Measurements from ENCODE around the gene FAM9A.

FAM9A gene

DNA sequence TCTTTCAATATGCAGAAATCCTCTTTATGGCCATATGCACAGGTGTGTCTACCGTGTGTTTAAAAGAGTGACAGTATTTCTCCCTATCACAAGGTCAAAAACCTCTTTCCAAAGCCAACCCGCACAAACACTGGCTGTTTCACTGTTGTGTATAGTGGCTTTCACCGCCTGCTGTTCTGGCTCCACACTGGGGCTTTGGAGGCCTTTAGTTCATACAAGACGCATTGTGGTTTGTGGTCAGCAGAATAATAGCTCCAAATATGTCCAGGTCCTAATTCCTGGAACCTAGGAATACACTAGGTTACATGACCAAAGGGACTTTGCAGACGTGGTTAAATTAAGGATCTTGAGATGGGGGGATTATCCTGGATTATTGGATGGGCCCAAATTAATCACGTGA, 40.7 kb upstream of the FAM9A start:
- no peak for TF ChIP-seq Cebpa-rat (IDR thresholded peaks at IDR 0.05)
- H3K4me3 ChIP-seq, result no peak overlapping the region
- H3K27ac ChIP-seq, result no peak overlapping the region
- no peaks in the 10 kb centered on the region for H3K36me3 ChIP-seq
- H3K27me3 ChIP-seq, result no peaks in the 10 kb centered on the region
- H3K4me2 ChIP-seq, result no peak overlapping the region
- no peak overlapping the region for H3K9ac ChIP-seq
- H3K4me1 ChIP-seq, result no peaks in the 10 kb centered on the region
- no peaks in the 10 kb centered on the region for H4K20me1 ChIP-seq
- H3K9me3 ChIP-seq, result no peaks in the 10 kb centered on the region

DNA sequence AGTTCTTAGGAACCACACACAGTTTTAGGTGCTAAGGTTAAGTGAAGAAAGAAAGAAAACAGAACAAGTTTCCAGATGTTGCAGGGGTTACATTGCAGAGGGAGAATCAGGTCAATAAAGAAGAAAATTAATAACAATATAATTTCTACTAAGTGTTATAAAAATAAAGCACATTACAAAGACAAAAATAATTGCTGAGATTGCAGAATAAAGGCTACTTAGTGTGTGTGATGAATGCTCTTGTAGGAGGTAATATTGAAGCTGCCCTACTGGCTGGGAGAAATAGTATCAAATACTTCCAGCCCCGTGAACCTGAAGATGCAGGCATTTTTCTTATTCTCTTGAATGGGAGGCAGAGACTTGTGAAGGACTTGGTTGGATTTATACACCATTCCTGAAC, 33.2 kb upstream of the FAM9A start:
- no peaks in the 10 kb centered on the region for H3K36me3 ChIP-seq
- no peak overlapping the region for H3K4me3 ChIP-seq
- TF ChIP-seq Cebpa-rat (IDR thresholded peaks at IDR 0.05), result no peak
- no peak overlapping the region for H3K27ac ChIP-seq
- H3K4me1 ChIP-seq, result no peaks in the 10 kb centered on the region
- H3K9ac ChIP-seq, result no peak overlapping the region
- no peaks in the 10 kb centered on the region for H4K20me1 ChIP-seq
- H3K4me2 ChIP-seq, result no peak overlapping the region
- H3K27me3 ChIP-seq, result no peaks in the 10 kb centered on the region
- H3K9me3 ChIP-seq, result no peaks in the 10 kb centered on the region

DNA sequence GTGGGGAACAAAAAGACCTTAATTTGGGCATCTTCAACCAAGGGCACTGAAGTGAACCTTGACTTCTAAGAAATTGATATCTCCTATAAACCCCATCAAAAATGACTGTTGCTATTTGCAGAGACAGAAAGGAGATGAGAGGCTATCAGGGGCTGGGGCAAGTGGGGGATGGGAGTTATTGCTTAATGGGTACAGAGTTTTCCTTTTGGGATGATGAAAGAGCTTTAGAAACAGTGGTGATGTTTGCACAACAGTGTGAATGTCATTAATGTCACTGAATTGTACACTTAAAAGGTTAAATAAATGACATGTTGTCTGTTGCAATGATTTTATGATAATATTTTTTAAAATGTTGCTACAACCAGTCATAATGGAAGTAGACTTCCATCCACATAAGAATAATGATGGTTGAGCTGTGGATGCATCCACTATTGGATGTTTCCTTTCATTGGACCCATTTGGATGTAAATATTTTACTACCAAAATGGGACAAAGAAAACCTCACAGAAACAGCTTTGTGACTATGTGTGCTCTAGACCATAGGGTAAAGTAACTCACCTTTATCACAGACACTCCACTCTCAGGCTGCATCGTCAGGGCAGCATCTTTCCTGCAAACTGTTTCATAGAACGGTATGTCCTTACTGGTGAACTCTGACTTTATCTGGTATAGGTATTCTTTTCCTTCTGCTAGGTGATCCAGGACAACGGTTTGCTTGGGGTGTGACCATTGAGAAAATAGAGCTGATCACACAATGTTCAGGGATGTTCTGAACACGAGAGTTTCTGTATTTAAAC, 31.6 kb upstream of the FAM9A start:
- no peaks in the 10 kb centered on the region for H3K4me1 ChIP-seq
- H3K27me3 ChIP-seq, result no peaks in the 10 kb centered on the region
- H3K4me3 ChIP-seq, result no peak overlapping the region
- no peaks in the 10 kb centered on the region for H3K36me3 ChIP-seq
- H3K9me3 ChIP-seq, result no peaks in the 10 kb centered on the region
- no peak overlapping the region for H3K4me2 ChIP-seq
- H3K9ac ChIP-seq, result no peak overlapping the region
- no peak overlapping the region for H3K27ac ChIP-seq
- no peaks in the 10 kb centered on the region for H4K20me1 ChIP-seq
- no peak for TF ChIP-seq Cebpa-rat (IDR thresholded peaks at IDR 0.05)

GRCh38 chrX:8823698-8824097, 22.5 kb upstream of the FAM9A start:
- H3K27me3 ChIP-seq, result no peaks in the 10 kb centered on the region
- no peaks in the 10 kb centered on the region for H4K20me1 ChIP-seq
- H3K4me2 ChIP-seq, result no peak overlapping the region
- no peak overlapping the region for H3K27ac ChIP-seq
- H3K9ac ChIP-seq, result no peak overlapping the region
- no peaks in the 10 kb centered on the region for H3K36me3 ChIP-seq
- no peak overlapping the region for H3K4me3 ChIP-seq
- no peak for TF ChIP-seq Cebpa-rat (IDR thresholded peaks at IDR 0.05)
- H3K9me3 ChIP-seq, result no peaks in the 10 kb centered on the region
- no peaks in the 10 kb centered on the region for H3K4me1 ChIP-seq

DNA sequence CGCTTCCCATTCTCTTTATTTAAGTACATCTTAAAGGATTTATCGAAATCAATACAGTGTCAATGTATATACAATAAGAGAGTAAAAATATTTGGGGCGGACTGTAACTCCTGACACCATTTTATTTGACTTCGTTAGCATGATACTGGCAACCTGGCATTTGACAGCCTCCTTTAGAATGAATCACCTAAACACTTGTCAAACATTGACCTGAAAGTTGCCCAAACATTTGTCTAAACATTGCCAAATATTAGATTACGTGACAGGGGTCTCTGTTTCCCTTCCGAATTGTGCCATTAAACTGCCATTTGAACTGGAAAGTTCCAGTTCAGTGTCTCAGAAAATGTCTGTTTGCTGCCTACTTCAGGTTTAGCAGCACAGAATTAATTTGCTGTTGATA, 20.8 kb upstream of the FAM9A start:
- TF ChIP-seq Cebpa-rat (IDR thresholded peaks at IDR 0.05), result no peak

DNA sequence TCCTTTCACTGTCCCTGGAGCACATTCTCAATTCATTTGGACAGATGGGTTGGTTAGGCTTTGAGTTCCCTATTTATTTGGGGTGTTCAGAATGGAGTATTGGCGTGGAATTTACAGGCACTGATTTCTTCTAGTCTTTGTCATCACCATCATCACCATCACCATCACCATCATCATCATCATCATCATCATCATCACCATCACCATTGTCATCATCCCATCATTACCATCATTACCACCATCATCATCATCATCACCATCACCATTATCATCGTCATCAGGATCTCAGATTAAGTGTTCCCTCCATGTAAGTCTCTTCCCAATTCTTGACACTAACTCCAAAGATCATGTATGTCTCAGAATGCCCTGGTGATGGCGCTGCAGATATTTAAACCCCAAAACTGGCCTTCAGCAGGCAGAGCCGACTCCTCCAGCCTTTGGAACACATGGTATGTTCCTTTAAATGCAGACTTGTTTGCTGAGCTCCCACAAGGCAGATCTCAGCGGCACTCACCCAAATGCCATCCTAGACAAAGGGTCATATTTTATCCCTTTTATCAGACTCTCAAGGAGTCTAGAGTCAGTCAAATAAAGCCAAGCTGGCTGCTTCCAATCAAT, 19.8 kb upstream of the FAM9A start:
- H3K36me3 ChIP-seq, result no peaks in the 10 kb centered on the region
- no peaks in the 10 kb centered on the region for H3K4me1 ChIP-seq
- no peaks in the 10 kb centered on the region for H4K20me1 ChIP-seq
- no peak for TF ChIP-seq Cebpa-rat (IDR thresholded peaks at IDR 0.05)
- no peak overlapping the region for H3K4me3 ChIP-seq
- H3K27me3 ChIP-seq, result no peaks in the 10 kb centered on the region
- H3K9ac ChIP-seq, result no peak overlapping the region
- no peak overlapping the region for H3K4me2 ChIP-seq
- H3K9me3 ChIP-seq, result no peaks in the 10 kb centered on the region
- no peak overlapping the region for H3K27ac ChIP-seq

More for the DNA sequence above, 20.8 kb upstream of the FAM9A start:
- no peak overlapping the region for H3K4me2 ChIP-seq
- H4K20me1 ChIP-seq, result no peaks in the 10 kb centered on the region
- no peak overlapping the region for H3K27ac ChIP-seq
- no peak overlapping the region for H3K9ac ChIP-seq
- no peak overlapping the region for H3K4me3 ChIP-seq
- no peaks in the 10 kb centered on the region for H3K9me3 ChIP-seq
- H3K27me3 ChIP-seq, result no peaks in the 10 kb centered on the region
- H3K4me1 ChIP-seq, result no peaks in the 10 kb centered on the region
- H3K36me3 ChIP-seq, result no peaks in the 10 kb centered on the region

DNA sequence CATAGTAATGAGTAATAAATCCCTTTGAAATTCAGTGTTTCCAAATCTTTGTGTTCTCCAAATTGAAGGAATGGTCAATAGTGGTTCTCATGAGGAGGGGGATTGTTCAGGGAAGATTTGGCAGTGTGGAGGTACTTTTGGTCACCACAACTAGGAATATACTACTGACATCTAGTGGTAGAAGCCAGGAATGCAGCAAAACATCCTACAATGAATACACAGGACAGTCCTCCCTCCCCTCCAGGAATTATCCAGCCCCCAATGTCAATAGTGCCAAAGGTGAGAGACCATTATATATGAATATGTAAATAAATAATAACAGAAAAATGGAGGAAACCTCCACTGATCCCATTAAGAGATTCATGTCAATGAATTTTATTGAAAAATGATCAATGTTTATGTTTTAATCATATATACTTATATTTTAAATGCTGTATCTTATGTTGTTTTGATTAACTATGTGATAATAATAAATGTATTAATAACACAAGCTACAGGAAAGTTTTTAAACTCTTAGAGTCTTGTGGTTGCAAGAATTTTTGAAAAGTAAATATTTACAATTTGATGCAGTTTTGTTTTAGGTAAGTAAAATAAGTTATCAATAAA, 14.4 kb upstream of the FAM9A start:
- no peak overlapping the region for H3K4me3 ChIP-seq

GRCh38 chrX:8813036-8813435, 11.9 kb upstream of the FAM9A start:
- Histone ChIP-seq H3K36me3 (no peaks in the 10 kb centered on the region), H3K4me1 (no peaks in the 10 kb centered on the region), H3K4me3 (no peak overlapping the region), H3K27me3 (no peaks in the 10 kb centered on the region), H3K4me2 (no peak overlapping the region), H3K27ac (no peak overlapping the region), H3K9ac (no peak overlapping the region), H3K9me3 (no peaks in the 10 kb centered on the region), H4K20me1 (no peaks in the 10 kb centered on the region)
- TF ChIP-seq Cebpa-rat (IDR thresholded peaks at IDR 0.05), result no peak

More for the DNA sequence above, 14.4 kb upstream of the FAM9A start:
- Histone ChIP-seq H3K4me2 (no peak overlapping the region), H3K9me3 (no peaks in the 10 kb centered on the region), H4K20me1 (no peaks in the 10 kb centered on the region), H3K36me3 (no peaks in the 10 kb centered on the region), H3K27ac (no peak overlapping the region), H3K4me1 (no peaks in the 10 kb centered on the region), H3K9ac (no peak overlapping the region), H3K27me3 (no peaks in the 10 kb centered on the region)
- no peak for TF ChIP-seq Cebpa-rat (IDR thresholded peaks at IDR 0.05)

DNA sequence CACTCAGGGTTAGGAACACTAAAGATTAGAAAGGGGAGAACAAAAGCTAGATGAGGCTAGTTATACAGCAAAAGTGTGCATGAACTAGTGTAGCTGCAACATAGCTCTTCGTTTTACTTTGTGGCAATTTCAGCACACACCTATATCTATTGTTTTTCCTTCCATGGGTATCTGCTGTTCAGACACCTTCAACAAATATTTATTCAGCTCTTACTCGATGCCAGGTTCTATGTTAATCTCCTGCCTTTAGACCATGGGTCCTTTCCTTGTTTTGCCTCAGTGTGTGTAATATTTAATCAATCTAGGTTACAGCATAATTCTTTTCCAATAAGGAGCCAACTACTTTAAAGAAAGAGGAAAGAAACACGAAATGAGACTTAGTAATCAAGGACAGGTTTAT, 10.4 kb upstream of the FAM9A start:
- TF ChIP-seq Cebpa-rat (IDR thresholded peaks at IDR 0.05), result no peak
- Histone ChIP-seq H3K27me3 (no peaks in the 10 kb centered on the region), H4K20me1 (no peaks in the 10 kb centered on the region), H3K4me2 (no peak overlapping the region), H3K9me3 (no peaks in the 10 kb centered on the region), H3K36me3 (no peaks in the 10 kb centered on the region), H3K4me3 (no peak overlapping the region), H3K4me1 (no peaks in the 10 kb centered on the region), H3K27ac (no peak overlapping the region), H3K9ac (no peak overlapping the region)

- TF ChIP-seq Cebpa-rat (IDR thresholded peaks at IDR 0.05), result no peak
- H3K27me3 ChIP-seq, result no peaks in the 10 kb centered on the region
- no peaks in the 10 kb centered on the region for H3K9me3 ChIP-seq
- no peak overlapping the region for H3K4me3 ChIP-seq
- no peak overlapping the region for H3K9ac ChIP-seq
- H3K4me1 ChIP-seq, result no peaks in the 10 kb centered on the region
- H3K36me3 ChIP-seq, result no peaks in the 10 kb centered on the region
- H4K20me1 ChIP-seq, result no peaks in the 10 kb centered on the region
- H3K4me2 ChIP-seq, result no peak overlapping the region
- H3K27ac ChIP-seq, result no peak overlapping the region
Observed at GRCh38 chrX:8808661-8809060, 7.5 kb upstream of the FAM9A start.

Measured in BLaER1 (cell line).